ENCODE measurements around the gene MED12L. TPM values are rescaled to one million over a fixed set of nuclear protein-coding genes. Genes with fewer than 3 reads are reported as not detected.
"Not testable (repeated sequence)": the region's sequence is repeated elsewhere in the genome, so short reads cannot be mapped to it uniquely, and the experiment has no call there.

Gene MED12L
- total RNA-seq (2012; rRNA removed): under 0.01 and 1.3 TPM in 2 replicates

- Histone ChIP-seq H3K4me2 (ENCODE audit: low read length) (peak within 1 kb of the TSS; percentile 96), H3K36me3 (ENCODE audit: insufficient read depth, low read length) (no peaks in the 10 kb centered on the region), H3K4me3 (ENCODE audit: low read length) (peak within 1 kb of the TSS; percentile 73), H3K9ac (ENCODE audit: low read depth, low read length) (peak within 1 kb of the TSS; percentile 55), H3K9me3 (replicated peaks; ENCODE audit: low read length) (no peaks in the 10 kb centered on the region), H3K27me3 (ENCODE audit: control insufficient read depth, insufficient read depth, low read length) (peaks cover 40% of the 10 kb centered on the region), H3K4me1 (ENCODE audit: control insufficient read depth, insufficient read depth, low read length) (peaks cover 12% of the 10 kb centered on the region)
These were observed at the start of gene MED12L for GRCh38 chr3:151085227-151085888. MED12L (plus strand) TSS chr3:151085664; CDS start chr3:151086927, 1,263 bp downstream.

GRCh38 chr3:151037746-151038477, 47.6 kb upstream of the MED12L start:
- no peaks in the 10 kb centered on the region for H3K9me3 ChIP-seq (replicated peaks; ENCODE audit: low read length)
- H3K4me3 ChIP-seq (ENCODE audit: low read length): no peak overlapping the region
- peak overlapping the region; percentile 17 for H3K9ac ChIP-seq (ENCODE audit: low read depth, low read length)
- H3K4me2 ChIP-seq (ENCODE audit: low read length): peak overlapping the region; percentile 52
- H3K27me3 ChIP-seq (ENCODE audit: control insufficient read depth, insufficient read depth, low read length): no peaks in the 10 kb centered on the region
- H3K36me3 ChIP-seq (ENCODE audit: insufficient read depth, low read length): no peaks in the 10 kb centered on the region
- H3K4me1 ChIP-seq (ENCODE audit: control insufficient read depth, insufficient read depth, low read length): peaks cover 14% of the 10 kb centered on the region

- Histone ChIP-seq H3K4me3 (ENCODE audit: low read length) (no peak overlapping the region), H3K9me3 (replicated peaks; ENCODE audit: low read length) (no peaks in the 10 kb centered on the region), H3K27me3 (ENCODE audit: control insufficient read depth, insufficient read depth, low read length) (no peaks in the 10 kb centered on the region), H3K9ac (ENCODE audit: low read depth, low read length) (no peak overlapping the region), H3K36me3 (ENCODE audit: insufficient read depth, low read length) (no peaks in the 10 kb centered on the region), H3K4me2 (ENCODE audit: low read length) (no peak overlapping the region), H3K4me1 (ENCODE audit: control insufficient read depth, insufficient read depth, low read length) (no peaks in the 10 kb centered on the region)
These were observed 40.8 kb upstream of the MED12L start for GRCh38 chr3:151044706-151045105.

- Histone ChIP-seq H3K9me3 (replicated peaks; ENCODE audit: low read length) (no peaks in the 10 kb centered on the region), H3K9ac (ENCODE audit: low read depth, low read length) (no peak overlapping the region), H3K27me3 (ENCODE audit: control insufficient read depth, insufficient read depth, low read length) (no peaks in the 10 kb centered on the region), H3K4me2 (ENCODE audit: low read length) (no peak overlapping the region), H3K4me3 (ENCODE audit: low read length) (no peak overlapping the region), H3K4me1 (ENCODE audit: control insufficient read depth, insufficient read depth, low read length) (no peaks in the 10 kb centered on the region), H3K36me3 (ENCODE audit: insufficient read depth, low read length) (no peaks in the 10 kb centered on the region)
These were observed 37.8 kb upstream of the MED12L start for GRCh38 chr3:151047636-151048035.

- Histone ChIP-seq H3K27me3 (ENCODE audit: control insufficient read depth, insufficient read depth, low read length) (no peaks in the 10 kb centered on the region), H3K4me1 (ENCODE audit: control insufficient read depth, insufficient read depth, low read length) (no peaks in the 10 kb centered on the region), H3K9ac (ENCODE audit: low read depth, low read length) (no peak overlapping the region), H3K4me3 (ENCODE audit: low read length) (no peak overlapping the region), H3K36me3 (ENCODE audit: insufficient read depth, low read length) (no peaks in the 10 kb centered on the region), H3K9me3 (replicated peaks; ENCODE audit: low read length) (no peaks in the 10 kb centered on the region), H3K4me2 (ENCODE audit: low read length) (no peak overlapping the region)
These were observed 33.9 kb upstream of the MED12L start for GRCh38 chr3:151051533-151051932.

GRCh38 chr3:151052346-151052745, 33.1 kb upstream of the MED12L start:
- Histone ChIP-seq H3K4me1 (ENCODE audit: control insufficient read depth, insufficient read depth, low read length) (no peaks in the 10 kb centered on the region), H3K9me3 (replicated peaks; ENCODE audit: low read length) (no peaks in the 10 kb centered on the region), H3K27me3 (ENCODE audit: control insufficient read depth, insufficient read depth, low read length) (no peaks in the 10 kb centered on the region), H3K4me2 (ENCODE audit: low read length) (no peak overlapping the region), H3K36me3 (ENCODE audit: insufficient read depth, low read length) (no peaks in the 10 kb centered on the region), H3K4me3 (ENCODE audit: low read length) (no peak overlapping the region), H3K9ac (ENCODE audit: low read depth, low read length) (no peak overlapping the region)

GRCh38 chr3:151052756-151053155, 32.7 kb upstream of the MED12L start:
- Histone ChIP-seq H3K27me3 (ENCODE audit: control insufficient read depth, insufficient read depth, low read length) (no peaks in the 10 kb centered on the region), H3K4me3 (ENCODE audit: low read length) (no peak overlapping the region), H3K9ac (ENCODE audit: low read depth, low read length) (no peak overlapping the region), H3K4me2 (ENCODE audit: low read length) (no peak overlapping the region), H3K36me3 (ENCODE audit: insufficient read depth, low read length) (no peaks in the 10 kb centered on the region), H3K9me3 (replicated peaks; ENCODE audit: low read length) (no peaks in the 10 kb centered on the region), H3K4me1 (ENCODE audit: control insufficient read depth, insufficient read depth, low read length) (no peaks in the 10 kb centered on the region)

GRCh38 chr3:151058740-151059139, 26.7 kb upstream of the MED12L start:
- Histone ChIP-seq H3K36me3 (ENCODE audit: insufficient read depth, low read length) (no peaks in the 10 kb centered on the region), H3K27me3 (ENCODE audit: control insufficient read depth, insufficient read depth, low read length) (no peaks in the 10 kb centered on the region), H3K9me3 (replicated peaks; ENCODE audit: low read length) (no peaks in the 10 kb centered on the region), H3K9ac (ENCODE audit: low read depth, low read length) (no peak overlapping the region), H3K4me1 (ENCODE audit: control insufficient read depth, insufficient read depth, low read length) (no peaks in the 10 kb centered on the region), H3K4me2 (ENCODE audit: low read length) (no peak overlapping the region), H3K4me3 (ENCODE audit: low read length) (no peak overlapping the region)

- no peak overlapping the region for H3K9ac ChIP-seq (ENCODE audit: low read depth, low read length)
- no peaks in the 10 kb centered on the region for H3K4me1 ChIP-seq (ENCODE audit: control insufficient read depth, insufficient read depth, low read length)
- H3K4me2 ChIP-seq (ENCODE audit: low read length): no peak overlapping the region
- H3K9me3 ChIP-seq (replicated peaks; ENCODE audit: low read length): no peaks in the 10 kb centered on the region
- no peaks in the 10 kb centered on the region for H3K36me3 ChIP-seq (ENCODE audit: insufficient read depth, low read length)
- H3K4me3 ChIP-seq (ENCODE audit: low read length): no peak overlapping the region
- H3K27me3 ChIP-seq (ENCODE audit: control insufficient read depth, insufficient read depth, low read length): no peaks in the 10 kb centered on the region
These were observed 22.9 kb upstream of the MED12L start for GRCh38 chr3:151062611-151063010.

GRCh38 chr3:151067158-151067557, 18.3 kb upstream of the MED12L start:
- Histone ChIP-seq H3K9ac (ENCODE audit: low read depth, low read length) (no peak overlapping the region), H3K36me3 (ENCODE audit: insufficient read depth, low read length) (no peaks in the 10 kb centered on the region), H3K4me2 (ENCODE audit: low read length) (no peak overlapping the region), H3K9me3 (replicated peaks; ENCODE audit: low read length) (no peaks in the 10 kb centered on the region), H3K4me1 (ENCODE audit: control insufficient read depth, insufficient read depth, low read length) (no peaks in the 10 kb centered on the region), H3K4me3 (ENCODE audit: low read length) (no peak overlapping the region), H3K27me3 (ENCODE audit: control insufficient read depth, insufficient read depth, low read length) (peaks cover 3% of the 10 kb centered on the region)

GRCh38 chr3:151072842-151073241, 12.6 kb upstream of the MED12L start:
- not testable (repeated sequence) for H3K36me3 ChIP-seq (ENCODE audit: insufficient read depth, low read length); H3K4me2 ChIP-seq (ENCODE audit: low read length); H3K4me3 ChIP-seq (ENCODE audit: low read length); H3K4me1 ChIP-seq (ENCODE audit: control insufficient read depth, insufficient read depth, low read length); H3K9me3 ChIP-seq (replicated peaks; ENCODE audit: low read length); H3K9ac ChIP-seq (ENCODE audit: low read depth, low read length)
- H3K27me3 ChIP-seq (ENCODE audit: control insufficient read depth, insufficient read depth, low read length): peaks cover 25% of the 10 kb centered on the region

- no peaks in the 10 kb centered on the region for H3K4me1 ChIP-seq (ENCODE audit: control insufficient read depth, insufficient read depth, low read length)
- H3K4me3 ChIP-seq (ENCODE audit: low read length): no peak overlapping the region
- H3K9me3 ChIP-seq (replicated peaks; ENCODE audit: low read length): no peaks in the 10 kb centered on the region
- no peaks in the 10 kb centered on the region for H3K36me3 ChIP-seq (ENCODE audit: insufficient read depth, low read length)
- H3K9ac ChIP-seq (ENCODE audit: low read depth, low read length): no peak overlapping the region
- H3K4me2 ChIP-seq (ENCODE audit: low read length): no peak overlapping the region
- H3K27me3 ChIP-seq (ENCODE audit: control insufficient read depth, insufficient read depth, low read length): peaks cover 35% of the 10 kb centered on the region
These were observed 11.2 kb upstream of the MED12L start for GRCh38 chr3:151074256-151074655.
